HG03159 (cell line): ENCODE data around the gene POLE2.
"Not testable (repeated sequence)": the region's sequence is repeated elsewhere in the genome, so short reads cannot be mapped to it uniquely, and the experiment has no call there.

ENCODE experiments used
- ATAC-seq: cut with Tn5 transposase; IDR thresholded peaks from one replicate; pipeline ENCODE4 v1.9.1; 2021; ENCODE audit warnings: mild to moderate bottlenecking, moderate library complexity; ENCODE audit not compliant: unreplicated experiment

The POLE2 gene

GRCh38 chr14:49620182-49621113 lies 67.6 kb downstream of the POLE2 start, which contains the start of the genes MGAT2 and RPL36AL:
MGAT2 (plus strand) TSS chr14:49620799; CDS start chr14:49621269, 470 bp downstream.
RPL36AL (minus strand) TSS chr14:49620626; CDS start chr14:49619104, 1,522 bp downstream.
- ATAC-seq = peak; percentile 94

- no peak for ATAC-seq
Observed at GRCh38 chr14:49619730-49620129, 68.3 kb downstream of the POLE2 start.

GRCh38 chr14:49619273-49619672 lies 68.7 kb downstream of the POLE2 start:
- ATAC-seq = not testable (repeated sequence)

- no peak for ATAC-seq
Observed at GRCh38 chr14:49617852-49618519, 70.0 kb downstream of the POLE2 start.

GRCh38 chr14:49615776-49616175 lies 72.2 kb downstream of the POLE2 start:
- no peak for ATAC-seq

- ATAC-seq = no peak
Observed at GRCh38 chr14:49614196-49614595, 73.8 kb downstream of the POLE2 start.

GRCh38 chr14:49612671-49613070 lies 75.3 kb downstream of the POLE2 start:
- no peak for ATAC-seq

- no peak for ATAC-seq
Observed at GRCh38 chr14:49612251-49612650, 75.8 kb downstream of the POLE2 start.

GRCh38 chr14:49607583-49607982 lies 80.4 kb downstream of the POLE2 start:
- ATAC-seq = no peak

GRCh38 chr14:49598485-49599300 lies 89.3 kb downstream of the POLE2 start, which contains the start of gene LRR1:
LRR1 (plus strand) TSS chr14:49598940; CDS start chr14:49599021, 81 bp downstream.
- peak; percentile 60 for ATAC-seq

GRCh38 chr14:49598189-49598484 lies 89.9 kb downstream of the POLE2 start:
- ATAC-seq = no peak

GRCh38 chr14:49594347-49595091 lies 93.5 kb downstream of the POLE2 start:
- no peak for ATAC-seq
